ENCODE results near the gene LRCH1.

Gene LRCH1

GRCh38 chr13:46586751-46587514 is 34.0 kb downstream of the LRCH1 start:
- no peak overlapping the region for H3K4me3 ChIP-seq (ENCODE audit: low read length)
- no peak for DNase-seq (ENCODE audit: low read depth)
- no peak for TF ChIP-seq CTCF (IDR thresholded peaks at IDR 0.05; ENCODE audit: insufficient read depth, low read depth, low read length, missing control alignments)

GRCh38 chr13:46587807-46588418 is 34.9 kb downstream of the LRCH1 start:
- DNase-seq (ENCODE audit: low read depth): no peak
- H3K4me3 ChIP-seq (ENCODE audit: low read length): no peak overlapping the region
- TF ChIP-seq CTCF (IDR thresholded peaks at IDR 0.05; ENCODE audit: insufficient read depth, low read depth, low read length, missing control alignments): no peak

GRCh38 chr13:46592385-46592784 is 39.4 kb downstream of the LRCH1 start:
- no peak for DNase-seq (ENCODE audit: low read depth)
- TF ChIP-seq CTCF (IDR thresholded peaks at IDR 0.05; ENCODE audit: insufficient read depth, low read depth, low read length, missing control alignments): no peak
- no peak overlapping the region for H3K4me3 ChIP-seq (ENCODE audit: low read length)

GRCh38 chr13:46593398-46593797 is 40.4 kb downstream of the LRCH1 start:
- TF ChIP-seq CTCF (IDR thresholded peaks at IDR 0.05; ENCODE audit: insufficient read depth, low read depth, low read length, missing control alignments): no peak
- DNase-seq (ENCODE audit: low read depth): no peak
- no peak overlapping the region for H3K4me3 ChIP-seq (ENCODE audit: low read length)

GRCh38 chr13:46594374-46595078 is 41.6 kb downstream of the LRCH1 start:
- no peak overlapping the region for H3K4me3 ChIP-seq (ENCODE audit: low read length)
- DNase-seq (ENCODE audit: low read depth): no peak
- TF ChIP-seq CTCF (IDR thresholded peaks at IDR 0.05; ENCODE audit: insufficient read depth, low read depth, low read length, missing control alignments): no peak

GRCh38 chr13:46595136-46595884 is 42.3 kb downstream of the LRCH1 start:
- H3K4me3 ChIP-seq (ENCODE audit: low read length): no peak overlapping the region
- TF ChIP-seq CTCF (IDR thresholded peaks at IDR 0.05; ENCODE audit: insufficient read depth, low read depth, low read length, missing control alignments): no peak
- DNase-seq (ENCODE audit: low read depth): peak; percentile 90
